Suprapubic skin (tissue), 4 donors: Measurements from ENCODE around the gene CTNNA3. TPM values are rescaled to one million over a fixed set of nuclear protein-coding genes. Genes with fewer than 3 reads are reported as not detected.

Experiments used
- DNase-seq, 2 donors: peaks; one replicate each; pipeline ENCODE4 v3.0.0-alpha.2; 2019; ENCODE audit warnings: low spot score in 2 of 2
- H3K27ac ChIP-seq: fragments of 200-600 bp; sonication (generic); one replicate; pipeline ENCODE4 v1.5.1; 2019
- H3K27me3 ChIP-seq: fragments of 200-600 bp; sonication (generic); one replicate; pipeline ENCODE4 v1.5.1; 2019
- H3K36me3 ChIP-seq: fragments of 200-600 bp; sonication (generic); one replicate; pipeline ENCODE4 v1.5.1; 2019
- H3K4me1 ChIP-seq: fragments of 200-600 bp; sonication (generic); one replicate; pipeline ENCODE4 v1.5.1; 2019
- H3K4me3 ChIP-seq: fragments of 200-600 bp; sonication (generic); one replicate; pipeline ENCODE4 v1.5.1; 2019; ENCODE audit warnings: mild to moderate bottlenecking
- H3K9me3 ChIP-seq: fragments of 200-600 bp; sonication (generic); one replicate; pipeline ENCODE4 v1.5.1; 2019
- CTCF ChIP-seq, 2 donors: fragments of 200-600 bp in 1 of 2; fragments of 450-650 bp in 1 of 2; sonication (generic) in 1 of 2; IDR thresholded peaks; one replicate each; pipeline ENCODE4 v1.5.1; 2016 to 2019; ENCODE audit warnings: antibody characterized with exemption in 2 of 2, mild to moderate bottlenecking in 1 of 2, moderate library complexity in 1 of 2
- EP300 ChIP-seq: sonication (generic); formaldehyde crosslinking; IDR thresholded peaks from one replicate; pipeline ENCODE4 v1.6.1; 2017; ENCODE audit warnings: antibody characterized with exemption
- POLR2A ChIP-seq, 2 donors: fragments of 450-650 bp; IDR thresholded peaks; one replicate each; pipeline ENCODE4 v1.6.1; 2017; ENCODE audit warnings: antibody characterized with exemption in 2 of 2, mild to moderate bottlenecking in 2 of 2, moderate library complexity in 2 of 2
- POLR2AphosphoS5 ChIP-seq, 3 donors: sonication (generic); formaldehyde crosslinking; IDR thresholded peaks; one replicate each; pipeline ENCODE4 v1.6.1; 2017; ENCODE audit warnings: antibody characterized with exemption in 3 of 3
- WGBS: methylation state at CpG from one replicate; pipeline ENCODE4 v1.1.5; 2018; 5-methylcytosine and 5-hydroxymethylcytosine counted together
- total RNA-seq, 4 donors: library from RNA; depleted of rRNA; stranded (reverse); fragments of >200 nt; gene quantifications; one replicate each; pipeline ENCODE4 v1.1.0, GENCODE V29; 2016

The CTNNA3 gene
- total RNA-seq, 4 donors from 2014 or later: 0.08 to 0.29 (median 0.21) TPM

- Histone ChIP-seq H3K9me3 (no peaks in the 10 kb centered on the region), H3K27ac (no peak overlapping the region), H3K4me3 (no peak overlapping the region), H3K4me1 (no peaks in the 10 kb centered on the region), H3K27me3 (no peaks in the 10 kb centered on the region), H3K36me3 (no peaks in the 10 kb centered on the region)
- no peak for DNase-seq
- 77% methylated on average over 10 of the region's 10 CpGs for WGBS
- no peak for TF ChIP-seq POLR2AphosphoS5 (IDR thresholded peaks at IDR 0.05)
- no peak for TF ChIP-seq POLR2A (IDR thresholded peaks at IDR 0.05)
- TF ChIP-seq CTCF (IDR thresholded peaks at IDR 0.05): no peak
- TF ChIP-seq EP300: no peak
Observed at GRCh38 chr10:67612577-67613537, 83.1 kb downstream of the CTNNA3 start.

- no peaks in the 10 kb centered on the region for H3K27me3 ChIP-seq
- TF ChIP-seq POLR2A (IDR thresholded peaks at IDR 0.05) (no peak), EP300 (no peak), CTCF (IDR thresholded peaks at IDR 0.05) (no peak), POLR2AphosphoS5 (IDR thresholded peaks at IDR 0.05) (no peak)
- no peaks in the 10 kb centered on the region for H3K4me1 ChIP-seq
- H3K27ac ChIP-seq: no peak overlapping the region
- H3K9me3 ChIP-seq: no peaks in the 10 kb centered on the region
- no peak overlapping the region for H3K4me3 ChIP-seq
- no peak for DNase-seq
- no peaks in the 10 kb centered on the region for H3K36me3 ChIP-seq
Observed at GRCh38 chr10:67612176-67612575, 83.8 kb downstream of the CTNNA3 start.

- Histone ChIP-seq H3K4me3 (no peak overlapping the region), H3K27ac (no peak overlapping the region), H3K4me1 (no peaks in the 10 kb centered on the region), H3K27me3 (no peaks in the 10 kb centered on the region), H3K36me3 (no peaks in the 10 kb centered on the region), H3K9me3 (no peaks in the 10 kb centered on the region)
- no peak for TF ChIP-seq POLR2AphosphoS5 (IDR thresholded peaks at IDR 0.05)
- no peak for TF ChIP-seq POLR2A (IDR thresholded peaks at IDR 0.05)
- TF ChIP-seq CTCF (IDR thresholded peaks at IDR 0.05): no peak
- no peak for TF ChIP-seq EP300
- no peak for DNase-seq
- WGBS: 64% methylated on average over 6 of the region's 6 CpGs
Observed at GRCh38 chr10:67609996-67610793, 85.8 kb downstream of the CTNNA3 start.

GRCh38 chr10:67608001-67608400 lies 88.0 kb downstream of the CTNNA3 start:
- H3K4me3 ChIP-seq: no peak overlapping the region
- TF ChIP-seq POLR2A (IDR thresholded peaks at IDR 0.05) (no peak), CTCF (IDR thresholded peaks at IDR 0.05) (no peak), EP300 (no peak), POLR2AphosphoS5 (IDR thresholded peaks at IDR 0.05) (no peak)
- H3K27ac ChIP-seq: no peak overlapping the region
- no peaks in the 10 kb centered on the region for H3K27me3 ChIP-seq
- no peaks in the 10 kb centered on the region for H3K9me3 ChIP-seq
- no peak for DNase-seq
- no peaks in the 10 kb centered on the region for H3K36me3 ChIP-seq
- H3K4me1 ChIP-seq: no peaks in the 10 kb centered on the region
- 90% methylated on average over 2 of the region's 2 CpGs for WGBS

- WGBS: 54% methylated on average over 1 of the region's 1 CpG
- H3K4me3 ChIP-seq: no peak overlapping the region
- TF ChIP-seq CTCF (IDR thresholded peaks at IDR 0.05): no peak
- TF ChIP-seq POLR2A (IDR thresholded peaks at IDR 0.05): no peak
- no peaks in the 10 kb centered on the region for H3K4me1 ChIP-seq
- no peaks in the 10 kb centered on the region for H3K36me3 ChIP-seq
- H3K27ac ChIP-seq: no peak overlapping the region
- no peaks in the 10 kb centered on the region for H3K9me3 ChIP-seq
- no peaks in the 10 kb centered on the region for H3K27me3 ChIP-seq
- no peak for DNase-seq
Observed at GRCh38 chr10:67607472-67607871, 88.5 kb downstream of the CTNNA3 start.
